CD4-positive, alpha-beta T cell treated with Interleukin-15 for 1 hour (primary cell): Measurements from ENCODE around the gene SPOCK3.

ENCODE experiments used
- DNase-seq: peaks from one replicate; pipeline ENCODE4 v3.0.0-alpha.2; 2020

The SPOCK3 gene

GRCh38 chr4:167171928-167172327, 62.4 kb downstream of the SPOCK3 start:
- no peak for DNase-seq

- DNase-seq: no peak
These were observed 65.7 kb downstream of the SPOCK3 start for GRCh38 chr4:167168611-167169010.

GRCh38 chr4:167150587-167150986, 83.7 kb downstream of the SPOCK3 start:
- no peak for DNase-seq

- no peak for DNase-seq
These were observed 89.7 kb downstream of the SPOCK3 start for GRCh38 chr4:167144605-167145004.

GRCh38 chr4:167143018-167143417, 91.3 kb downstream of the SPOCK3 start:
- DNase-seq: no peak

GRCh38 chr4:167136270-167136669, 98.0 kb downstream of the SPOCK3 start:
- no peak for DNase-seq

GRCh38 chr4:167129146-167129545, 105.1 kb downstream of the SPOCK3 start:
- no peak for DNase-seq

- no peak for DNase-seq
These were observed 114.9 kb downstream of the SPOCK3 start for GRCh38 chr4:167119392-167119791.

- no peak for DNase-seq
These were observed 117.0 kb downstream of the SPOCK3 start for GRCh38 chr4:167117273-167117672.

- no peak for DNase-seq
These were observed 119.8 kb downstream of the SPOCK3 start for GRCh38 chr4:167114416-167114971.

- no peak for DNase-seq
These were observed 122.7 kb downstream of the SPOCK3 start for GRCh38 chr4:167111622-167112021.

- no peak for DNase-seq
These were observed 123.2 kb downstream of the SPOCK3 start for GRCh38 chr4:167111092-167111491.

- DNase-seq: no peak
These were observed 124.4 kb downstream of the SPOCK3 start for GRCh38 chr4:167109859-167110258.

- no peak for DNase-seq
These were observed 128.4 kb downstream of the SPOCK3 start for GRCh38 chr4:167105857-167106256.

GRCh38 chr4:167102475-167102874, 131.8 kb downstream of the SPOCK3 start:
- no peak for DNase-seq

GRCh38 chr4:167101035-167101434, 133.3 kb downstream of the SPOCK3 start:
- no peak for DNase-seq

- DNase-seq: no peak
These were observed 134.2 kb downstream of the SPOCK3 start for GRCh38 chr4:167100120-167100519.

- no peak for DNase-seq
These were observed 146.2 kb downstream of the SPOCK3 start for GRCh38 chr4:167088115-167088514.

GRCh38 chr4:167084321-167084720, 150.0 kb downstream of the SPOCK3 start:
- no peak for DNase-seq

GRCh38 chr4:167079762-167080161, 154.5 kb downstream of the SPOCK3 start:
- DNase-seq: no peak

GRCh38 chr4:167052631-167053091, 181.6 kb downstream of the SPOCK3 start:
- DNase-seq: no peak

- no peak for DNase-seq
These were observed 185.0 kb downstream of the SPOCK3 start for GRCh38 chr4:167049257-167049656.

GRCh38 chr4:167041524-167041923, 192.8 kb downstream of the SPOCK3 start:
- DNase-seq: no peak

GRCh38 chr4:167035390-167035789, 198.9 kb downstream of the SPOCK3 start:
- DNase-seq: no peak

GRCh38 chr4:167034983-167035382, 199.3 kb downstream of the SPOCK3 start:
- no peak for DNase-seq

- DNase-seq: no peak
These were observed 201.4 kb downstream of the SPOCK3 start for GRCh38 chr4:167032871-167033270.
